ENCODE results near the gene MRLN.
"Not testable (repeated sequence)": the region's sequence is repeated elsewhere in the genome, so short reads cannot be mapped to it uniquely, and the experiment has no call there.

GRCh38 chr10:59744156-59744555, 9.1 kb downstream of the MRLN start:
- not testable (repeated sequence) for TF ChIP-seq POLR2AphosphoS5 (IDR thresholded peaks at IDR 0.05); SMC3 (conservative IDR thresholded peaks at IDR 0.05; ENCODE audit: poor library complexity); CTCF (IDR thresholded peaks at IDR 0.05; ENCODE audit: poor library complexity, severe bottlenecking); EZH2 (IDR thresholded peaks at IDR 0.05; ENCODE audit: borderline replicate concordance, insufficient read depth, low read length, poor library complexity, severe bottlenecking); RAD21 (conservative IDR thresholded peaks at IDR 0.05); REST (IDR thresholded peaks at IDR 0.05; ENCODE audit: borderline replicate concordance)

Measured in neural cell (in vitro differentiated cells).